ENCODE results near the gene ARHGEF1. TPM values are rescaled to one million over a fixed set of nuclear protein-coding genes. Genes with fewer than 3 reads are reported as not detected.

The ARHGEF1 gene
- total RNA-seq, 2 donors from 2014 or later, result 43.8 to 104 TPM

DNA sequence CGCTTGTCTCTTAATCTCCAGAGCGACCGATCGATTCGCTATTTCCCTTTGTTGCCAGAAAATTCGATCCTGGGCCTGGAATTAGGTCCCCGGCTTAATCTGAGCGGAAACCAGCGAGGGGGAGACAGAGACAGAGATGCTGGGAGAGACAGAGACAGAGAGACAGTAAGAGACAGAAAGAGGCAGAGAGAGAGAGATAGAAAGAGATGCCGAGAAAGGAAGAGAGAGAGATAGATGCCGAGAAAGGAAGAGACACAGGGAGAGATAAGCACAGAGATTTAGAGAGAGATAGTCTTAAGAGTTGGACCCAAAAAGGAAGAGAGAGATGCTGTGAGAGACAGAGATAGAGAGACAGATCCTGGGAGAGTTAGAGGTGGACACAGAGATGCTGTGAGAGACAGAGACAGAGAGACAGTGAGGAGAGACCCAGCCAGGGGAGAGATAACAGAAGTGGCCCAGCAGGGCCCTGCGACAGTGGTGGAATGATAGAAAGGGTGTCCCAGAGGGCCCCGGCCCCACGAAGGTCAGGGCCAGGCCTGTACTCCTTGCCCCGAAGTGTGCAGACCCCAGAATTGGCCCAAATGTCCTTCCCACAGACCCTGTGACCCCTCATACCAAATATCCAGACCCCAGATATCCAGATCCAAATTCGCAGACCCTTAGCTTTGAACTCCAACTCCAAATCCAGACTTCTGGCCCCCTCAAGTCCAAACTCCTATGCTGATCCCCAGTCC is 43.9 kb downstream of the ARHGEF1 start:
- DNase-seq (no peak), ATAC-seq (no peak)
- Histone ChIP-seq H3K9me3 (no peaks in the 10 kb centered on the region), H3K4me3 (no peak overlapping the region), H3K27me3 (peaks cover 0 to 10% of the 10 kb centered on the region in 2 donors), H3K36me3 (replicated peaks in 1 of 2; ENCODE audit: insufficient read depth in 1 of 2, low read depth in 2 of 2) (no peaks in the 10 kb centered on the region), H3K27ac (no peak overlapping the region), H3K4me1 (peaks cover 21% of the 10 kb centered on the region)
- WGBS, 2 donors, result 55 to 81% methylated on average over 16 of the region's 16 CpGs
- intact Hi-C loops (cut with DNase I), result loop anchor here (5.0 kb wide), 1 partner anchor 35 kb away; no protein-coding TSS in a partner anchor
- no peak for TF ChIP-seq POLR2A (IDR thresholded peaks at IDR 0.05)
- TF ChIP-seq, protein P1, sequence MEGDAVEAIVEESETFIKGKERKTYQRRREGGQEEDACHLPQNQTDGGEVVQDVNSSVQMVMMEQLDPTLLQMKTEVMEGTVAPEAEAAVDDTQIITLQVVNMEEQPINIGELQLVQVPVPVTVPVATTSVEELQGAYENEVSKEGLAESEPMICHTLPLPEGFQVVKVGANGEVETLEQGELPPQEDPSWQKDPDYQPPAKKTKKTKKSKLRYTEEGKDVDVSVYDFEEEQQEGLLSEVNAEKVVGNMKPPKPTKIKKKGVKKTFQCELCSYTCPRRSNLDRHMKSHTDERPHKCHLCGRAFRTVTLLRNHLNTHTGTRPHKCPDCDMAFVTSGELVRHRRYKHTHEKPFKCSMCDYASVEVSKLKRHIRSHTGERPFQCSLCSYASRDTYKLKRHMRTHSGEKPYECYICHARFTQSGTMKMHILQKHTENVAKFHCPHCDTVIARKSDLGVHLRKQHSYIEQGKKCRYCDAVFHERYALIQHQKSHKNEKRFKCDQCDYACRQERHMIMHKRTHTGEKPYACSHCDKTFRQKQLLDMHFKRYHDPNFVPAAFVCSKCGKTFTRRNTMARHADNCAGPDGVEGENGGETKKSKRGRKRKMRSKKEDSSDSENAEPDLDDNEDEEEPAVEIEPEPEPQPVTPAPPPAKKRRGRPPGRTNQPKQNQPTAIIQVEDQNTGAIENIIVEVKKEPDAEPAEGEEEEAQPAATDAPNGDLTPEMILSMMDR (IDR thresholded peaks at IDR 0.05), result no peak

DNA sequence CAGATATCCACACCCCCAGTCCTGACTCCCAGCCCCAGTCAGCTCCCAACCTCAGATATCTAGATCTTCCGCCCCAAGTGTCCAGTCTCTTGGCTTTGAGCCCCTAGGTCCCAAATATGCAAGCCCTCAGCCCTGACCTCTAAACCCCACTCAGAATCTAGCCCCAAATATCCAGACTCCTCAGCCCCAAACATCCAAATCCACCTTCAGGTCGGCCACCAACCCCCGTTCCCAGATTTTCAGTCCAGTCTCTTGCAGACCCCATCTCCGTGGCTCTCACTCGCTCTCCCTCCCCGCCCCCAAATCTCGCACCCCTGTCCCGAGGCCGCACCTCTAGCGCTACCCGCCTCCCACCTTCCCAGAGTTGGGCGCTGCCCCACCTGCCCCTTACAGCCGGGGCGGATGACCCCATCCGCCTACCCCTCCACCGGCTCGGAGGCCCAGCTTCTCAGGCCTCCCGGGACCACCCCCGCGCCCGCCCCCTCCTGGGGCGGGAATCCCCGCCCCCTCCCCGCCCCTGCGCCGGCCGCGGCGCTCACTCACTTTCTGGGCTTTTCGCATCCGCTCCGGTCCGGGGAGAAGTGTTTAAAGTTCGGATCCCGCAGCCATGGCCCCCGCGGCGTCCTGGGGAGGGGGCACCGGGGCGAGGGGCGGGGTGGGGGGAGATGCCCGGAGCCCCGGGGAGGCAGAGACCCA is 44.7 kb downstream of the ARHGEF1 start:
- H3K27me3 ChIP-seq, result peaks cover 0 to 4% of the 10 kb centered on the region in 2 donors
- no peaks in the 10 kb centered on the region for H3K9me3 ChIP-seq
- no peak overlapping the region for H3K27ac ChIP-seq
- ATAC-seq (no peak), DNase-seq (no peak)
- intact Hi-C loops (cut with DNase I), result loop anchor here (5.0 kb wide), 1 partner anchor 35 kb away; no protein-coding TSS in a partner anchor
- H3K4me1 ChIP-seq, result peaks cover 23% of the 10 kb centered on the region
- H3K4me3 ChIP-seq, result no peak overlapping the region
- TF ChIP-seq POLR2A (IDR thresholded peaks at IDR 0.05), result no peak
- TF ChIP-seq, protein P1 (IDR thresholded peaks at IDR 0.05), result no peak
- H3K36me3 ChIP-seq (replicated peaks in 1 of 2; ENCODE audit: insufficient read depth in 1 of 2, low read depth in 2 of 2), result no peaks in the 10 kb centered on the region
- 21 to 34% methylated on average over 24 to 41 of the region's 43 CpGs for WGBS, 2 donors

DNA sequence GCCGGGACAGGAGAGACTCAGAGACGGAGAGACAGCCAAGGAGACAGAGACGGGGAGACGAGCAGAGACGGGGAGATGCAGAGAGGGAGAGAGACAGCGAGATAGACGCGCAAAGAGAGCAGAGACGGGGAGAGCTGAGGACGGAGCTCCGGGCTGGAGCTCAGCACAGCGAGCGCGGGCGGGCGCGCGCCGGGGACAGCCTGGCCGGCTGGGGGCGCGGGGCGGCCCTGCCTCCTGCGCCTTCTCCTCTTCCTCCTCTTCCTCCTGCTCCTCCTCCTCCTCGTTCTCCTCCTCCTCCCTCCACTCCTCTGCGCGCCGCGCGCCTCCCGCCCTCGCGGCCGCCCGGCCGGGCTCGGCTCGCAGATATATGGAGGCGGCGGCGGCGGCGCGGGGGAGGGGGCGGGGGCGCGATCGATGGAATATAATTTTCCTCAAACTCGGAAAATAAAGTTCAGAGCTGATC is 45.3 kb downstream of the ARHGEF1 start, which contains the start of gene ERFL:
ERFL (minus strand) TSS at position 229 of the 463 bp plus-strand sequence. CDS start 15,530 bp downstream, outside the sequence.
- H3K9me3 ChIP-seq, result no peaks in the 10 kb centered on the region
- peak within 1 kb of the TSS; percentile 1 to 36 for H3K4me3 ChIP-seq
- TF ChIP-seq, protein P1 (IDR thresholded peaks at IDR 0.05), result no peak
- TF ChIP-seq POLR2A (IDR thresholded peaks at IDR 0.05), result no peak
- ATAC-seq, result peak; percentile 46
- H3K4me1 ChIP-seq, result peaks cover 29% of the 10 kb centered on the region
- no peaks in the 10 kb centered on the region for H3K27me3 ChIP-seq
- no peak within 1 kb of the TSS for H3K27ac ChIP-seq
- WGBS, 2 donors, result 0% methylated on average over 22 to 44 of the region's 49 CpGs
- H3K36me3 ChIP-seq (replicated peaks in 1 of 2; ENCODE audit: insufficient read depth in 1 of 2, low read depth in 2 of 2), result no peaks in the 10 kb centered on the region
- DNase-seq, result no peak
- intact Hi-C loops (cut with DNase I), result loop anchor here (5.0 kb wide), 1 partner anchor 36 kb away; no protein-coding TSS in a partner anchor

DNA sequence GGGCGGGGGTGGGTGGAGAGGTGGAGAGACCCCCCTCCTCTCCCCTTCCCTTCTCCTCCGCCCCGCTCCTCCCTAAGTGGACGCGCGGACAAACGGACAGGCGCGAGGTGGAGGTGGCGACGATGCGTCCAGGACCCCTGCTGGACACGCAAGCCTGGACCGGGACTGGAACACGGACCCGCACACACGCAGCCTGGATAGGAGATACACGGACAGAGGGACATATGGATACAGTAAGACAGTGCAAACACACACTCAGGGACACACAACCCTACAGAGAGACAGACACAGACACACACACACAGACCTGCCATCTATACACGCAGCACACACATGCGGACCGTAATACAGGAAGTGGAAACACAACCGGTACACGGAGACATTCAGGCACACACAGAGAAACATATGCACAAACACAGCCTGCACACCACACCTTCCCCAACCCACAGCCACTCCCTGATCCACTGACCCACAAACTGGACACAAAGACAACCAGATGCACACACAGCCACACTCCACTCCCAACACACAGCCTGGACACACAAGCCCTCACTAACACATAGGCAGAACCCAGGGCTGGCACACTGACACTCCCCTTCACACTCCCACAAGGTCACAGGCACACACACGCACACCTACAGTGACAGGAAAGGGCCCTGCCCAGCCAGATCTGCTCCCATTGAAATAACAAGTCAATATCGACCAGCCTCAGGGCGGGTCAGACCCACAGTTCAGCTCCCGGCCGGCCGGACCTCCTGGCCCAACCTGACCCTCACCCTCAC is 46.0 kb downstream of the ARHGEF1 start:
- Histone ChIP-seq H3K4me1 (peaks cover 29% of the 10 kb centered on the region), H3K27me3 (no peaks in the 10 kb centered on the region), H3K9me3 (no peaks in the 10 kb centered on the region), H3K36me3 (replicated peaks in 1 of 2; ENCODE audit: insufficient read depth in 1 of 2, low read depth in 2 of 2) (no peaks in the 10 kb centered on the region), H3K27ac (no peak overlapping the region), H3K4me3 (peak overlapping the region; percentile 1 to 36)
- ATAC-seq (peak; percentile 37), DNase-seq (peak in 2 of 4 donors; percentile 24 to 33)
- intact Hi-C loops (cut with DNase I), result loop anchor here (5.0 kb wide), 1 partner anchor 37 kb away; no protein-coding TSS in a partner anchor
- 3 to 4% methylated on average over 10 to 29 of the region's 29 CpGs for WGBS, 2 donors
- TF ChIP-seq, protein P1 (IDR thresholded peaks at IDR 0.05), result peak in 1 of 7 experiments; percentile 13
- no peak for TF ChIP-seq POLR2A (IDR thresholded peaks at IDR 0.05)

Data from body of pancreas (tissue), 4 donors.